GM18505 (cell line): Measurements from ENCODE around the gene HBEGF.

Experiments used
- ATAC-seq: cut with Tn5 transposase; IDR thresholded peaks from one replicate; pipeline ENCODE4 v1.9.1; 2021; ENCODE audit not compliant: unreplicated experiment
- POLR2A ChIP-seq: IDR thresholded peaks from 4 replicates; pipeline ENCODE4 v1.6.1; 2011; ENCODE audit warnings: borderline replicate concordance; ENCODE audit not compliant: insufficient read depth, insufficient read length; ENCODE audit errors: extremely low read depth

HBEGF gene, protein sequence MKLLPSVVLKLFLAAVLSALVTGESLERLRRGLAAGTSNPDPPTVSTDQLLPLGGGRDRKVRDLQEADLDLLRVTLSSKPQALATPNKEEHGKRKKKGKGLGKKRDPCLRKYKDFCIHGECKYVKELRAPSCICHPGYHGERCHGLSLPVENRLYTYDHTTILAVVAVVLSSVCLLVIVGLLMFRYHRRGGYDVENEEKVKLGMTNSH

DNA sequence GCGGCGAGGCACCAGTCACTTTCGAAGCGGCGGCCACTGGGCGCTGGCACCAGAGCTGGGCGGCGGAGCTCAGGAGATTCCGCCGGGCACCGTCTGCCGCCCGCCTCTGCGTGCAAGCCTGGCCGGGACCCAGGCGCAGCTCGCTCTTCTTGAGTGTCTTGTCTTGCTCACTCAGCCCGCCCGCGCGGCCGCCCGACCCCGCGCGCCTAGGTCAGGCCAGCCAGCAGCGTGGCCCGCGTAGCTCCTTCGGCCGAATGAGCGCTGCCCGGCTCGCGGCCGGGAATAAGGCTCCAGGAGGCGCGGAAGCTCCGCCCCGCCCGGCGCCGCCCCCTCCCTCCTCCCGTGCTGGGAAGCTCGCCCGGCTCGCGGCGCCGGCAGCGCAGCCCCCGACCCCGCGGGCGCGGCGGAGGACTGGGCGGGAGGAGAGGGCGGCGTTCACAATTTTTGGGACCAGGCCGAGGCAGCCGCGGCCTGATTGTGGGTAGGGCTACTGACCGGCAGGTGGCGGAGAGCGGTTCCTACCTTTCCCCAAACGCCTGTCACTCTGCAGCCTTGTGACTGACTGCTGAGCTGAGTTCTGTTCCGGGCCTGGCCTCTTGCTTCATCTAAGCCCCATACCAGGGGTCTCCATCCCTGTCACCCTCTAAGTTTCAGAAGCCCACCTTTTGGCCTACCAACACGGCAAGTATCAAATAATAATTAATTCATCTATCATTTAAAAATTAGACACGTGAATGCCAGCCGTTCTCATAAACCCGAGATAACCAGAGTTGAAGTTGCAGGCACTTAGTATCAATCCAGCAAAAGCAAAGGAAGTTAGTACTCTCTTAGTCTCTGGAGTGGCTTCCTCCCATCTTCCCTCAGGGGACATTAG, at the start of gene HBEGF:
TSS of gene HBEGF (minus strand) at position 256 of the 874 bp plus-strand sequence. CDS start 275 bp downstream, outside the sequence.
- peak; percentile 76 for ATAC-seq
- TF ChIP-seq POLR2A, result no peak

DNA sequence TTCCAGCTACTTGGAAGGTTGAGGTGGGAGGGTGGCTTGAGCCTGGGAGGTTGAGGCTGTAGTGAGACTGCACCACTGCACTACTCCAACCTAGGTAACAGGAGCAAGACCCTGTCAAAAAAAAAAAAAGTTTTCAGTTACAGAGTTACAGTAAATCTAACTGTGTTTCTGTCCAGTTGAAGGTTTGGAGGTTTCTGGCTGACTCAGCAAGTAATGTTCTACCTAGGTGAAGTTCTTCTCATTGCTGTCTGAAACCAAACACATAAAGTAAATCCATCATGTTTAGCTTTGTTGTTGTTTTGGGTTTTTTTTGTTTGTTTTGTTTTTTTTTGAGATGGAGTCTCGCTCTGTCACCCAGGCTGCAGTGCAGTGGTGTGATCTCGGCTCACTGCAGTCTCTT, 47.3 kb upstream of the HBEGF start:
- ATAC-seq, result no peak

DNA sequence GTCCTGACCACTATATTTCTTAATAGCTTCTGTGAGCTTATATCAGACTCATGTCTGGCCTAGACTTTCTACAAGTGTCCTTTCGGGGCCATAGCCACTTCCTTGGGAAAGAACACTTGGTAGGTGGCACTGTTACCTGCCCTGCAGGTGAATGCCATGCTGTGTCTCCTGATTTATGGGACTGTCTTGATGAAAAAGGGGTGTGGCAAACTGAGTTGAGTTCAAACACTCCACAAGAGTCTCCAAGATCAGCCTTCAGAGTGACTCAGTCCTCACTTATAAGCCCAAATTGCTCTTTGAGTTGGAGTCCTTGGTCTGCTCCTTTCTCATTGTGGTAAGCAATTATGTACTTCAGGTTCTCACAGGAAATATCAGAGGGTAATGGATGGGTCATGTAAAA, 45.3 kb upstream of the HBEGF start:
- ATAC-seq, result no peak

More for the DNA sequence above, 47.3 kb upstream of the HBEGF start:
- TF ChIP-seq POLR2A, result no peak

DNA sequence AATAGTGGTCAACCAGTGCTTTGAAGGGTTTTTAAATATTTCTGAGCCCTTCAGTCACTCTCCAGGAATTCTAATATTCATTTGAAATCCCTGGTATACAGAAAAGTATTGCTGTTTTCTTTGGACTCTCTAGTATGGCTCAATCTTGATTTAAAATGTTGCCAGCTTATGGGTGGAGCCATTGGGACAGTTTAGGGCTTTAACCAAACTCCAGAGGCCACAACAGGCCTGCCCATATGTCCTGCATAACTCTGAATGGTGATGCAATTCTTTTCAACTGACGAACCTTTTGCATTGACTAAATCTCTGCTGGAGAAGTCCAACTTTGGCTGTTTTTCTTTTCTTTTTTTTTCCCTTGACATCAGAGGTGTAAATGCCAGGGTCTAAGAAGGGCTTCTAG, 44.9 kb upstream of the HBEGF start:
- no peak for ATAC-seq
- no peak for TF ChIP-seq POLR2A

More for the DNA sequence above, 45.3 kb upstream of the HBEGF start:
- TF ChIP-seq POLR2A, result no peak

DNA sequence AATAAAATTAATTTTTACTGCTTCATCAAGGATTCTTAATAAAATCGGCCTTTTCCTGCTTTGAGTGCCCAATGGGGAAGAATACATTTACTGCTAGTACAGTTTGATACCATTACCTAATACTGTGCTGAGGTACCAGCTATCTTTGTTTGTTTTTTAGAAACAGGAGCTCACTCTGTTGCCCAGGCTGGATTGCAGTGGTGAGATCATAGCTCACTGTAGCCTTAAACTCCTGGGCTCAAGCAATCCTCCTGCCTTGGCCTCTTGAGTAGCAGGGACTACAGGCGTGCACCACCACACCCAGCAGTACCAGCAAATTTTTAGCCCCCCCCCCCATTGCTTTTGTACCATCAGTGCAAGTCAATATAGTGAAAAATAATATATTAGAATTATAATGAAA, 41.6 kb upstream of the HBEGF start:
- ATAC-seq, result no peak
- no peak for TF ChIP-seq POLR2A

DNA sequence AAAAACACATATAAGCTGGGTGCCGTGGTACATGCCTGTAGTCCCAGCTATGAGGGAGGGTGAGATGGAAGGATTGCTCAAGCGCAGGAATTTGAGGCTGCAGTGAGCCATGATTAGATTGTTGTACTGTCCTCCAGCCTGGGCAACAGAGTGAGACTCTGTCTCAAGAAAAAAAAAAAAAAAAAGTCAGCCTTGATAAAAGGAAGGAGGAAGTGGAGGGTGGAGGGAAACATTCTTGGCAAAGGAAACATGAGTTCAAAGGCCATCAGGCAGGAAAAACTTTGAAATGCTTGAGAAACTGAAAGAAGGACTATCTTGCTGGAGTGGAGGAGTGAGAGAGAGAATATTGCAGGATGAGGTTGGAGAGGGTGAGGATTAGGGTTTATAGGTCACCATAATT, 36.9 kb upstream of the HBEGF start:
- no peak for ATAC-seq

DNA sequence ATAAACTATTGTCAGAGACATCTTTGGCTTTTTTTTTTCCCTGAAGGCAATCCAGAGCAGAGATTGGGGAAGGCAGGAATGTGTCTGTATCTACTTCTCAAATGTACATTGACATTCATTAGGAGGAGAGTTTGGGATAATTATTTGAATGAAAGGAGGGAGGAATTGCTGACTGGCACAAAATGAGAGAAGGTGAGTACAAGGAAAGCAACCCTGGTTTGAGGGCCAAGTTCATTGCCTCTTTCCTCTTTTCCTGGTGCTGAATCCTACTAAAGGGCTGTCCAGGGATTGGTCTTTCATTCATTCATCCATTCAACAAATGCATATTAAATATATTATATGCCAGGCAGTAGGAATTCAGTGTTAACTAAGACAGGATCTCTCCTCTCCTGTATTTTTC, 36.5 kb upstream of the HBEGF start:
- TF ChIP-seq POLR2A, result no peak
- no peak for ATAC-seq

More for the DNA sequence above, 36.9 kb upstream of the HBEGF start:
- TF ChIP-seq POLR2A, result no peak

DNA sequence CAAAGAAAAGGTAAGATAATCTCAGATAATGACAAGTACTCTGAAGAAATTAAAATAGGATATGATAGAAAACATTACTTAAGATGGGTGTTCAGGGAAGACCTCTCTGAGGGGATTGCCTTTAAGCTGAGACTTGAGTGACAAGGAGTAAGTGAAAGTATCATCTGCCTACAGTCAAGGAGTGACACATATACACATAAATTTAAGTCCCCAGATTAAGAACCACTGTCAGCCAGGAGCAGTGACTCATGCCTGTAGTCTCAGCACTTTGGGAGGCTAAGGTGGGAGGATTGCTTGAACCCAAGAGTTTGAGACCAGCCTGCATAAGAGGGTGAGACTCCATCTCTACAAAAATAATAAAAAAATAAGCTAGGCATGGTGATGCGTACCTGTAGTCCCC, 35.6 kb upstream of the HBEGF start:
- no peak for TF ChIP-seq POLR2A
- no peak for ATAC-seq

DNA sequence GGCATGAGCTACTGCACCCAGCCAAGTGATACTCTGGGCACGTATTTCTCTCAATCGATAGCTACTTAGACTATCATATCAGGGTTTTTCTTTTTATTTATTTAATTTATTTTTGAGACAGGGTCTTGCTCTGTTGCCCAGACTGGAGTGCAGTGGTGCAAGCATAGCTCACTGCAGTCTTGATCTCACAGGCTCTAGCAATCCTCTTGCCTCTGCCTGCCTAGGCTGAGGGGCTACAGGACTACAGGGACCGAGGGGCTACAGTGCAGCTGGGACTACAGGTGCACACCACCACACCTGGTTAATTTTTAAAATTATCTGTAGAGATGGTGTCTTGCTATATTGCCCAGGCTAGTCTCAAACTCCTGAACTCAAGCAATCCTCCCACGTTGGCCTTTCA, 34.9 kb upstream of the HBEGF start:
- no peak for ATAC-seq
- TF ChIP-seq POLR2A, result no peak

DNA sequence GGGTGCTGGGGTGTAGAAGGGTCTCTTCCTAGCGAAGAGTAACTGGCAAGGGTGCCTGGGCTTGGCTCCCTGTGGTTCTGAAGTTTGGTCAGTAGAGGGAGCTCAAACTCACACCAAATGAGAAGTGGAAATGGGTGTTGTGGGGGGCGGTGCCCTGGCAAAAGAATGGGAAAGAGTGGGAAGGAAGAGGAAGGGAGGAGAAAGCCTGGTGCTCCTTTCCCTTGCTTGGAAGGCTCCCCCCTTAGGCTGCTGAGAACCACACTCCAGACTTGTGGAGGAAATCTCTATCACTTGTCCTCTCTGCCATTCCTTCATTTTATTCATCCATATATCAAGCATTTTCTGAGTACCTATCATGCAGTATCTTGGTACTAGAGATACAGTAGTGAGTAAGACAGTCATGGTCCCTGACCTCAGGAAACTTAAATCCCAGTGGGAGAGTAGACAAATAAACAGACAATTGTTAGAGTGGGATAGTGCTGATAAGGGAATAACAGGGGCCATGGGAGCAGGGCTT, 26.6 kb upstream of the HBEGF start:
- no peak for ATAC-seq
- no peak for TF ChIP-seq POLR2A

DNA sequence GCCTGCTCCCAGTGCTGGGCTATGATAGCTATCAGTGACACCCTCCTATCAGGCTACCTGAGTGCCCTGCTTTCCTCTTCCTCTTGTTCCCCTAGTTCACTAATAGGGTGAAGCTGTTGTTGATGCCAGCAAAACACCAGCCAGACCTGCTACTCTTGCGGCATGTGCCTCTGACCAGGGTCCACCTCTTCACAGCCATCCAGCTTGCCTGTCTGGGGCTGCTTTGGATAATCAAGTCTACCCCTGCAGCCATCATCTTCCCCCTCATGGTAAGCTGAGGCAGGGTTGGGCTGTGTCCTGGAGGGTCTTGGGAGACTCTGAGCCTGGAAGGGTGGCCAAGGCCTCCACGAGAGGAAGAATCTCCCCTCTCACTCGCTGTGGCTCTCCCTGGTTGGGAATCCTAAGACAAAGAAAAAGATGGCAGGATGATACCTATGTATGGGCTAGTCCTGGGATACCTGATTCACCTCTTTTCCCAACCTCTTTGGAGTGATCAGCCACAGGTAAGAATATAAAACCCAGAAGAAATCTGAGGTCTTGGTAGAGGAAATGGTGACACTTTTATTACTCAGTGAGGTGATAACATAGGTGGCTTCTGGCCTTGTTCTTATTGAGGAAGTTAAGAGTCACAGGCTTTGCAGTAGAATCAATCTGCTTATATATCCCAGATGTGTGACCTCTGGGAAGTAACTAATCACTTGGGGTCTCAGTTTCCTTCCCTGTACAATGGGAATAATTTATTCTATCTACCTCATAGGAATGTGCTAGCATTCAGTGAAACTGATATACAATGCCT, 25.2 kb upstream of the HBEGF start:
- ATAC-seq, result no peak
- no peak for TF ChIP-seq POLR2A

DNA sequence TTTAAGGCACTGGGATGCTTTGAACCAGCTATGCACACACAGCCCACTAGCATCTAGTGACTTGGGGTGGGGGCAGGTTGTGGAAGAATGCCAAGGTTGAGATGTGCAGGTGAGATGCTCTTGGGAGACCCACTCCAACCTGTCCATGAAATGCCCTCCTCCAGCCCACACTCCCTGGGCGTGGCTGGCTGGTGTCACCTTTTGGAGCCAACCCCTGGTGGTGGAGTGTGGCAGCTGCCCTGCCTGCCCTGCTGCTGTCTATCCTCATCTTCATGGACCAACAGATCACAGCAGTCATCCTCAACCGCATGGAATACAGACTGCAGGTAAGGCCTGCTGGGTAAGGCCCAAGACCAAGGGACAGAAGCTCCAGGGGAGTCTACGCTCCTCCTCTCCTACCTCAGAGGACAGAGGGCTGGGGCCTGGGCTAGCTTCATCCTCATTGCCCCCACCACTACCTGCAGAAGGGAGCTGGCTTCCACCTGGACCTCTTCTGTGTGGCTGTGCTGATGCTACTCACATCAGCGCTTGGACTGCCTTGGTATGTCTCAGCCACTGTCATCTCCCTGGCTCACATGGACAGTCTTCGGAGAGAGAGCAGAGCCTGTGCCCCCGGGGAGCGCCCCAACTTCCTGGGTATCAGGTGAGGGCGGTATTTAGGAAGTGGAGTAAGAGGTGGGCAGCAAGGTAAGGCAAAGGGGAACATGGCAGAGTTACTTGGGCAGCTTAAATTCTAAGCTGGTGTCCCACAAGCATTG, 21.0 kb upstream of the HBEGF start:
- ATAC-seq, result no peak
- TF ChIP-seq POLR2A, result no peak
